Mesodermal cell (in vitro differentiated cells): Measurements from ENCODE around the gene PNMA6E.

Experiments
- H3K27ac ChIP-seq: 2 replicates; pipeline ENCODE4 v1.7.0; 2013; ENCODE audit warnings: mild to moderate bottlenecking, low read depth, low read length, moderate library complexity; ENCODE audit not compliant: severe bottlenecking
- H3K36me3 ChIP-seq: 2 replicates; pipeline ENCODE4 v1.7.1; 2013; ENCODE audit warnings: mild to moderate bottlenecking, low read length, moderate library complexity; ENCODE audit not compliant: control insufficient read depth, insufficient read depth
- H3K4me1 ChIP-seq: one replicate; pipeline ENCODE4 v1.7.1; 2013; ENCODE audit warnings: mild to moderate bottlenecking, low read length; ENCODE audit not compliant: insufficient read depth, control insufficient read depth, poor library complexity, severe bottlenecking
- H3K4me3 ChIP-seq: 2 replicates; pipeline ENCODE4 v1.7.0; 2013; ENCODE audit warnings: low read length, control low read depth, mild to moderate bottlenecking; ENCODE audit not compliant: insufficient read depth, poor library complexity, severe bottlenecking; ENCODE audit errors: extremely low read depth
- H3K9me3 ChIP-seq: 2 replicates; pipeline ENCODE4 v1.7.1; 2013; ENCODE audit warnings: mild to moderate bottlenecking, low read length, moderate library complexity; ENCODE audit not compliant: control insufficient read depth
- WGBS, 2 experiments: methylation state at CpG; one replicate each; pipeline ENCODE4 v1.1.5; 2013; ENCODE audit warnings: missing lambda C conversion rate in 2 of 2; ENCODE audit not compliant: insufficient coverage in 2 of 2; 5-methylcytosine and 5-hydroxymethylcytosine counted together

Gene PNMA6E

DNA sequence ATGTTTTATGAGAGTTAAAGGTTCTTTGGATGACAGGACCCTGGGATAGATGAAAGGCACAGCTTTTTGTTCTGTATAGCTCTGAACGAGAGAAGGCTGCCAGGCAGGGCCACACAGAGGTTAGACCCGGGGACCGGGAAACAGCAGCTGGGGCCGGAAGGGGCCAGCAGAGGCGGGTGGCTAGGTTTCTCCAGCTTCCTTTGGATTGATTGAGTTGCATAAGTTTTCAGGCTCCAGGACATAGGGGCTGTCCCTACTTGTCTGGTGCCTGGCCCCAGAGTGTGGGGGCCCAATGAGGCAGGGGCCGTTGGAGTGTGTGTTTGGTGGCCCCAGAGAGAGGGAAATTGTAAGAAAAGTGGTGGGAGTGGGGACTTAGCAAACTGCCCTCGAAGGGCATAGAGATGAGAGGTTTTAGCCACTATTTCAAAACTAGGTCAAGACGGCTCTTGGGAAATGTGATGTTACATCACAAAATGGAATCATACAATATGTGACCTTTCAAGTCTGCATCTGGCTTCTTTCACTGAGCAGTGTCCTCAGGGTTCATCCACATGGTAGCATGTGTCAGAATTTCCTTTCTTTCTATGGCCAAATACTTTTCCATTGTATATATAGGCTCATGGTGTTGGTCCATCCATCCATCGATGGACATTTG lies 13.8 kb upstream of the PNMA6E start:
- H3K4me1 ChIP-seq, result no peaks in the 10 kb centered on the region
- H3K4me3 ChIP-seq, result no peak overlapping the region
- no peaks in the 10 kb centered on the region for H3K9me3 ChIP-seq
- no peak overlapping the region for H3K27ac ChIP-seq
- WGBS, 2 experiments, result 60 to 71% methylated on average over 1 of the region's 9 CpGs
- no peaks in the 10 kb centered on the region for H3K36me3 ChIP-seq

DNA sequence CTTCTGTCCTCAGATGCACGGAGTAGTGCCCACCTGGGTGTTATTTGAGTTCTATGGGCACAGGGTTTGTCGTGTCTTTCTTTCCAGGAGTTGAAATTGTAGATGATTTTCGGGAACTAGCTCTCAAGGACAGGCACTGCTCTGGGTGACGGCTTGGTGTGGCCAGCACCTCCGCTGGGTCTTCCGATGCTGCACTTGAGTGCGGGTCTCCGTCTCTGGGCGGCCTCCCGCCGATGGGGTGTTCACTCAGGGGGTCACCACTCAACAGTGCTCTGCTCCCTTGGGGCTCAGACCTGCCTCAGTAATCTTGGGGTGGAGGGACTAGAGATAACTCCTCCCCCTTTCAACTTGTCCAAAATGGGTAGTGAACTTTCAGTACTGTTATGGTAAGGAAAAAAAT lies 12.6 kb upstream of the PNMA6E start:
- WGBS, 2 experiments, result 87 to 96% methylated on average over 3 to 5 of the region's 11 CpGs
- H3K36me3 ChIP-seq, result no peaks in the 10 kb centered on the region
- H3K27ac ChIP-seq, result no peak overlapping the region
- no peak overlapping the region for H3K4me3 ChIP-seq
- H3K9me3 ChIP-seq, result no peaks in the 10 kb centered on the region
- H3K4me1 ChIP-seq, result no peaks in the 10 kb centered on the region

- Histone ChIP-seq H3K9me3 (no peaks in the 10 kb centered on the region), H3K36me3 (no peaks in the 10 kb centered on the region), H3K4me1 (no peaks in the 10 kb centered on the region), H3K4me3 (no peak overlapping the region), H3K27ac (no peak overlapping the region)
- 83 to 86% methylated on average over 7 to 21 of the region's 23 CpGs for WGBS, 2 experiments
These were observed 11.9 kb upstream of the PNMA6E start for GRCh38 chrX:153412746-153413720.

GRCh38 chrX:153411988-153412574 lies 10.9 kb upstream of the PNMA6E start:
- no peak overlapping the region for H3K4me3 ChIP-seq
- no peak overlapping the region for H3K27ac ChIP-seq
- no peaks in the 10 kb centered on the region for H3K4me1 ChIP-seq
- WGBS, 2 experiments, result 72 to 82% methylated on average over 6 to 11 of the region's 17 CpGs
- H3K36me3 ChIP-seq, result no peaks in the 10 kb centered on the region
- no peaks in the 10 kb centered on the region for H3K9me3 ChIP-seq

- 12 to 18% methylated on average over 7 to 13 of the region's 75 CpGs for WGBS, 2 experiments
- Histone ChIP-seq H3K36me3 (no peaks in the 10 kb centered on the region), H3K4me1 (no peaks in the 10 kb centered on the region), H3K4me3 (peak within 1 kb of the TSS; percentile 28), H3K9me3 (no peaks in the 10 kb centered on the region), H3K27ac (no peak within 1 kb of the TSS)
These were observed 10.3 kb upstream of the PNMA6E start, which contains the start of gene ZFP92 for GRCh38 chrX:153411255-153411987. Gene ZFP92 (plus strand): TSS chrX:153411472. CDS start chrX:153418323, 6,851 bp downstream.

- H3K4me3 ChIP-seq, result peak overlapping the region; percentile 28
- WGBS, 2 experiments, result 18 to 51% methylated on average over 3 to 10 of the region's 12 CpGs
- no peaks in the 10 kb centered on the region for H3K4me1 ChIP-seq
These were observed 9.7 kb upstream of the PNMA6E start for GRCh38 chrX:153410888-153411254.

GRCh38 chrX:153410373-153410772 lies 9.2 kb upstream of the PNMA6E start:
- Histone ChIP-seq H3K4me3 (no peak overlapping the region), H3K36me3 (no peaks in the 10 kb centered on the region), H3K9me3 (no peaks in the 10 kb centered on the region), H3K4me1 (no peaks in the 10 kb centered on the region), H3K27ac (no peak overlapping the region)
- 84 to 87% methylated on average over 8 to 14 of the region's 15 CpGs for WGBS, 2 experiments

More at GRCh38 chrX:153410888-153411254, 9.7 kb upstream of the PNMA6E start:
- Histone ChIP-seq H3K27ac (no peak overlapping the region), H3K9me3 (no peaks in the 10 kb centered on the region), H3K36me3 (no peaks in the 10 kb centered on the region)

- Histone ChIP-seq H3K36me3 (no peaks in the 10 kb centered on the region), H3K4me1 (no peaks in the 10 kb centered on the region), H3K4me3 (no peak overlapping the region), H3K27ac (no peak overlapping the region), H3K9me3 (no peaks in the 10 kb centered on the region)
- WGBS, 2 experiments, result 91% methylated on average over 12 of the region's 30 CpGs; no CpG with 5 or more reads in 1 of the 2 experiments
These were observed 8.4 kb upstream of the PNMA6E start for GRCh38 chrX:153409414-153410101.

DNA sequence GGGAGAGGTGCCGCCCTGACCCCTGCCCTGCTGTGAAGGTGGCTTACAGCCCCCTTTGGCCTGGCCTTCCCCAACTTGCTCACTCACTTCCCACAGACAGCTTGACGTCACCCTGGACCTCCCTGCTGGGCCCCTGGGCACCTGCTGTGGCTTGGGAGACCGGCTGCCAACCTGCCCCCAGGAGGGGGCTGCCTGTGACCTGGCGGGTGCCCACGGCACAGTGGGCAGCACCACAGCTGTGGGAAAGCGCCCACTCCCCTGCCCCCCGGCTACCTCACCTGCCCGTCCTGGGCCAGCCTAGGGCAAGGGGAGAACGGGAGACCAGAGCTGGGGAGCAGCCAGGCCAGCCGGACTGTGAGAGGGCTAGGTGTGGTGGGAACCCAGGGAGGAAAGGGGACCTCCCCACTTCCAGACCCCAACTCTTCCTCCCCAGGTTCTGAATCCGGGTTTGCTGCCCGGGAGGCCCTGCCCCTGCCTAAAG lies 7.8 kb upstream of the PNMA6E start:
- 90% methylated on average over 2 of the region's 12 CpGs; no CpG with 5 or more reads in 1 of the 2 experiments for WGBS, 2 experiments
- Histone ChIP-seq H3K9me3 (no peaks in the 10 kb centered on the region), H3K4me3 (no peak overlapping the region), H3K36me3 (no peaks in the 10 kb centered on the region), H3K4me1 (no peaks in the 10 kb centered on the region), H3K27ac (no peak overlapping the region)
